GM12865 (cell line): ENCODE measurements around the gene SELENOW.
"Not testable (repeated sequence)": the region's sequence is repeated elsewhere in the genome, so short reads cannot be mapped to it uniquely, and the experiment has no call there.

Experiments
- DNase-seq: peaks from one replicate; pipeline ENCODE4 v3.0.0; 2010; ENCODE audit warnings: low read depth
- H3K4me3 ChIP-seq: 2 replicates; pipeline ENCODE4 v1.5.1; 2011; ENCODE audit warnings: mild to moderate bottlenecking, low read depth, low read length, control low read depth
- TF ChIP-seq, protein P1 (sequence below): IDR thresholded peaks from 2 replicates; pipeline ENCODE4 v1.5.1; 2011; ENCODE audit warnings: low read length, control low read depth, low read depth, inconsistent platforms; ENCODE audit not compliant: insufficient read depth; ENCODE audit errors: missing control alignments

The SELENOW gene

GRCh38 chr19:47802521-47803043 is 24.1 kb downstream of the SELENOW start:
- H3K4me3 ChIP-seq, result no peak overlapping the region
- DNase-seq, result no peak
- TF ChIP-seq, protein P1, sequence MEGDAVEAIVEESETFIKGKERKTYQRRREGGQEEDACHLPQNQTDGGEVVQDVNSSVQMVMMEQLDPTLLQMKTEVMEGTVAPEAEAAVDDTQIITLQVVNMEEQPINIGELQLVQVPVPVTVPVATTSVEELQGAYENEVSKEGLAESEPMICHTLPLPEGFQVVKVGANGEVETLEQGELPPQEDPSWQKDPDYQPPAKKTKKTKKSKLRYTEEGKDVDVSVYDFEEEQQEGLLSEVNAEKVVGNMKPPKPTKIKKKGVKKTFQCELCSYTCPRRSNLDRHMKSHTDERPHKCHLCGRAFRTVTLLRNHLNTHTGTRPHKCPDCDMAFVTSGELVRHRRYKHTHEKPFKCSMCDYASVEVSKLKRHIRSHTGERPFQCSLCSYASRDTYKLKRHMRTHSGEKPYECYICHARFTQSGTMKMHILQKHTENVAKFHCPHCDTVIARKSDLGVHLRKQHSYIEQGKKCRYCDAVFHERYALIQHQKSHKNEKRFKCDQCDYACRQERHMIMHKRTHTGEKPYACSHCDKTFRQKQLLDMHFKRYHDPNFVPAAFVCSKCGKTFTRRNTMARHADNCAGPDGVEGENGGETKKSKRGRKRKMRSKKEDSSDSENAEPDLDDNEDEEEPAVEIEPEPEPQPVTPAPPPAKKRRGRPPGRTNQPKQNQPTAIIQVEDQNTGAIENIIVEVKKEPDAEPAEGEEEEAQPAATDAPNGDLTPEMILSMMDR, result no peak

- not testable (repeated sequence) for DNase-seq, H3K4me3 ChIP-seq
Measured at GRCh38 chr19:47803148-47803547, 24.6 kb downstream of the SELENOW start.

DNA sequence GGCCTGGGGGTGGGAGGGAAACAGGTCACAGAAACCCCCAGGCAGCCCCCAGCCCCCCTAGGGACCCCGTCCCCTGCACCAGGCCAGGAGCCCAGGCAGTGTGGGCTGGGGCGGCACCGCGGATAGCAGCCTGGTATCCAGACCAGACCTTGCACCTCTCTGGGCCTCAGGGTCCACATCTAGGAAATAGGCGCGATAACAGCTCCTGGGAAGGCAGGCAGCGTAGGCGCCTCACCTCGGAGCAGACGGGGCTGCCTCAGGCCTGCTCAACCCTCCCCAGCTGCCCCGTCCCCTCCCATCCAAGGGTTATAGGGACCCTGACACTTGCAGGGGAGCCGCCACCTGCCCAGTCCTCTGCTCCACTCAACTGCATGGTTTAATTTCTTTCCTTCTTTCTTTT is 25.2 kb downstream of the SELENOW start:
- not testable (repeated sequence) for DNase-seq, H3K4me3 ChIP-seq

DNA sequence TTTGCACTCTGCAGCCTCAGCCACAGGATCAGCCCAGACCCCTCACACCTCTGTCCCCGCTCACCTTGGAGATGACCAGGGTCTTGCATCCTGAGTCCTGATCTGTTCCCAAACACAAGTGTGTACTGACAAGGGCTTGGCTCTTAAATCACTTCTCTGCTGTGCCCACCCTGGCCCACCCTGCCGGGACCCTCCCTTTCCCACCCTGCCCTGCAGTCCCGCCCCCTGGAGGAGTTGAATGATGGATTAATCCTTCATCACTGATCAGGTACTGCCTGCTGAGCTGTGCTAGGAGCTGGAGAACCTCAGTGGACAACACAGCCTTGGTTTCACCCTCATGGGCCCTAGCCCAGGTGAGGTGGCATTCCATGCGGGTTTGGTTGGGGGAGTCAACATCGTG is 25.9 kb downstream of the SELENOW start, which contains the start of gene TPRX1:
Gene TPRX1 (minus strand): TSS at position 101 of the 400 bp plus-strand sequence. CDS start 12 bp downstream, at position 89.
- not testable (repeated sequence) for H3K4me3 ChIP-seq

DNA sequence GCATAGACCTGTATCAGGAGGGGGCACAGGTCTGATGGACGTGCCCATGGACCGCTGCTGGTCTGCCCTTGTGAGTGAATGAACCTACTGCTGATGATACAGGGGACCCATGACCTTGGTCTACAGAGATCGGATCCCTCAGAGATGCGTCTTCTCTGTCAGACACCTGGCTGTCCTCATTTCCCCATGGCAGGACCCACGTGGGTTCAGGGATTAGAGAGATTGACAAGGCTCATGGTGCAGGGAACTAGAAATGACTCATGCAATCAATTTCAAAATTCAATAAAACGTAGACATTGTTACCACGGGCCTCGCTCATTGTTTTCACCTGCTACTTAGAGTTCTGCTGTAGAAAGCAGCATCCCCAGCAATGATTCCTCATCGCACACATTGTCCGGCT is 26.8 kb downstream of the SELENOW start:
- no peak for DNase-seq

More for the DNA sequence above, 25.9 kb downstream of the SELENOW start, which contains the start of gene TPRX1:
- not testable (repeated sequence) for DNase-seq

DNA sequence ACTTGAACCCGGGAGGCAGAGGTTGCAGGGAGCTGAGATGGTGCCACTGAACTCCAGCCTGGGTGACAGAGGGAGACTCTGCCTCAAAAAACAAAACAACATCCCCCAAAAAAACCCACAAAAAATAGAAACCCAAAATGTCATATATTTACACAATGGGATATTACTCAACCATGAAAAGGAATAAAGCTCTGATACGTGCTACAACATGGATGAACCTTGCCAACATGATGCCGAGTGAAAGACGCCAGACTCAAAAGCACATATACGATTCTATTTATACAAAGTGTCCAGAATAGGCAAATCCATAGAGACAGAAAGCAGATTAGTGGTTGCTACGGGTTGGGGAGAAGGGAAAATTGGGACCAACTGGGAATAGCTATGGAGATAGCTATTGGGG is 27.9 kb downstream of the SELENOW start:
- TF ChIP-seq, protein P1, result no peak
- DNase-seq, result no peak
- H3K4me3 ChIP-seq, result no peak overlapping the region

More for the DNA sequence above, 26.8 kb downstream of the SELENOW start:
- no peak overlapping the region for H3K4me3 ChIP-seq
- TF ChIP-seq, protein P1, result no peak

- no peak overlapping the region for H3K4me3 ChIP-seq
Measured at GRCh38 chr19:47813304-47813994, 34.9 kb downstream of the SELENOW start.

GRCh38 chr19:47813995-47814328 is 35.5 kb downstream of the SELENOW start:
- TF ChIP-seq, protein P1, result no peak
- no peak for DNase-seq
- no peak overlapping the region for H3K4me3 ChIP-seq

More at GRCh38 chr19:47813304-47813994, 34.9 kb downstream of the SELENOW start:
- peak; percentile 70 for DNase-seq
- TF ChIP-seq, protein P1, result peak; percentile 74

DNA sequence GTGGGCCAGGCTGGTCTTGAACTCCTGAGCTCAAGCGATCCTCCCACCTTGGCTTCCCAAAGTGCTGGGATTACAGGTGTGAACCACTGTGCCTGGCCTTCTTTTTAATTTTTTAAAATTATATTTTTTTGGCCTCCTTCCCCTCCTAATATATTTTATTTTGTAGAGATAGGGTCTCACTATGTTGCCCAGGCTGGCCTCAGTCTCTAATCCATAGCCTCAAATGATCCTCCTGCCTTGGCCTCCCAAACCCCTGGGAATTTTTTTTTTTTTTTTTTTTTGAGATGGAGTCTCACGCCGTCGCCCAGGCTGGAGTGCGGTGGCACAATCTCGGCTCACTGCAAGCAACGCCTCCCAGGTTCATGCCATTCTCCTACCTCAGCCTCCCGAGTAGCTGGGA is 37.8 kb downstream of the SELENOW start:
- not testable (repeated sequence) for H3K4me3 ChIP-seq, DNase-seq

- not testable (repeated sequence) for DNase-seq, H3K4me3 ChIP-seq
Measured at GRCh38 chr19:47818221-47818620, 39.7 kb downstream of the SELENOW start.
